C4-2B (cell line): ENCODE results near the gene XPO1.

Experiments
- H3K27ac ChIP-seq: fragments of 450-650 bp; 2 replicates; pipeline ENCODE4 v1.5.1; 2017
- ZFX ChIP-seq: fragments of 450-650 bp; IDR thresholded peaks from 2 replicates; pipeline ENCODE4 v1.6.1; 2017
- TF ChIP-seq, protein P1 (sequence below): fragments of 450-650 bp; conservative IDR thresholded peaks from 2 replicates; pipeline ENCODE4 v1.5.1; 2017; ENCODE audit warnings: mild to moderate bottlenecking

The XPO1 gene

DNA sequence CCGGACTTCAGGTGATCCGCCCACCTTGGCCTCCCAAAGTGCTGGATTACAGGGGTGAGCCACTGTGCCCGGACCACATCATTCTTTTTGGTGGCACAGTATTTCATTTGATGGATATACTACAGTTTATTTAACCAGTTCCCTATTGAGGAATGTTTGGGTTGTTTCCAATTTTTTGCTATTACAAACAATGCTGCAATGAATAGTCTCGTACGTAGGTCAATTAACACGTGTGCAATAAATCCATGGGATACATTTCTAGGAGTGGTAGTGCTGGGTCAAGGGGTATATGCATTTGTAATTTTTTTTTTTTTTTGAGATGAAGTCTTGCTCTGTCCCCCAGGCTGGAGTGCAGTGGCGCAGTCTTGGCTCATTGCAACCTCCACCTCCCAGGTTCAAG lies 28.4 kb upstream of the XPO1 start:
- TF ChIP-seq, protein P1, sequence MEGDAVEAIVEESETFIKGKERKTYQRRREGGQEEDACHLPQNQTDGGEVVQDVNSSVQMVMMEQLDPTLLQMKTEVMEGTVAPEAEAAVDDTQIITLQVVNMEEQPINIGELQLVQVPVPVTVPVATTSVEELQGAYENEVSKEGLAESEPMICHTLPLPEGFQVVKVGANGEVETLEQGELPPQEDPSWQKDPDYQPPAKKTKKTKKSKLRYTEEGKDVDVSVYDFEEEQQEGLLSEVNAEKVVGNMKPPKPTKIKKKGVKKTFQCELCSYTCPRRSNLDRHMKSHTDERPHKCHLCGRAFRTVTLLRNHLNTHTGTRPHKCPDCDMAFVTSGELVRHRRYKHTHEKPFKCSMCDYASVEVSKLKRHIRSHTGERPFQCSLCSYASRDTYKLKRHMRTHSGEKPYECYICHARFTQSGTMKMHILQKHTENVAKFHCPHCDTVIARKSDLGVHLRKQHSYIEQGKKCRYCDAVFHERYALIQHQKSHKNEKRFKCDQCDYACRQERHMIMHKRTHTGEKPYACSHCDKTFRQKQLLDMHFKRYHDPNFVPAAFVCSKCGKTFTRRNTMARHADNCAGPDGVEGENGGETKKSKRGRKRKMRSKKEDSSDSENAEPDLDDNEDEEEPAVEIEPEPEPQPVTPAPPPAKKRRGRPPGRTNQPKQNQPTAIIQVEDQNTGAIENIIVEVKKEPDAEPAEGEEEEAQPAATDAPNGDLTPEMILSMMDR = no peak
- TF ChIP-seq ZFX = no peak
- H3K27ac ChIP-seq = no peak overlapping the region

DNA sequence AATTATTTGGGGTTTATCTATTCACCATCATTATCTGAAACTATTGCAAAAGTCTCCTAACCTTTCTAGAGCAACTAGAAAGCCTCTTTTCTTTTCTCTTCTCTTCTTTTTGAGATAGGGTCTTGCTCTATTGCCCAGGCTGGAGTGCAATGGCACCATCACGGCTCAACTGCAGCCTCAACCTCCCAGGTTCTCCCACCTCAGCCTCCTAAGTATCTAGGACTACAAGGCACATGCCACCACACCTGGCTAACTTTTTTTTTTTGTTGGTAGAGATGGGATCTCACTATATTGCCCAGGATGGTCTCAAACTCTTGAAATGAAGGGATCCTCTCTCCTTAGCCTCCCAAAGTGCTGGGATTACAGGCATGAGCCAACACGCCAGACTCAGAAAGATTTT lies 24.5 kb upstream of the XPO1 start:
- TF ChIP-seq, protein P1 = no peak
- no peak for TF ChIP-seq ZFX
- H3K27ac ChIP-seq = no peak overlapping the region

DNA sequence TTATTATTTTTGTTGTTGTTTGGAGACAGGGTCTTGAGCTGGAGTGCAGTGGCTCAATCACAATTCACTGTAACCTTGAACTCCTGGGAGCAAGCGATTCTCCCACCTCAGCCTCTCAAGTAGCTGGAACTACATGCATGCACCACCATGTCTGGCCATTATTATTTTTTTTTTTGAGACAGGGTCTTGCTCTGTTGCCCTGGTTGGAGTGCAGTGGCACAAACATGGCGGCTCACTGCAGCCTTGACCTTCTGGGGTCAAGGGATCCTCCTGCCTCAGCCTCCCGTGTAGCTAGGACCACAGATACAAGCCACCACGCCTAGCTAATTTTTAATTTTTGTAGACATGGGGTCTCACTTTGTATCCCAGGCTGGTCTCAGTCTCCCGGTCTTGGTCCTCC lies 20.0 kb upstream of the XPO1 start:
- no peak overlapping the region for H3K27ac ChIP-seq
- TF ChIP-seq, protein P1 = no peak
- TF ChIP-seq ZFX = no peak

- TF ChIP-seq, protein P1 = no peak
- TF ChIP-seq ZFX = no peak
- H3K27ac ChIP-seq = no peak overlapping the region
These were observed 19.2 kb upstream of the XPO1 start for GRCh38 chr2:61557381-61557780.

DNA sequence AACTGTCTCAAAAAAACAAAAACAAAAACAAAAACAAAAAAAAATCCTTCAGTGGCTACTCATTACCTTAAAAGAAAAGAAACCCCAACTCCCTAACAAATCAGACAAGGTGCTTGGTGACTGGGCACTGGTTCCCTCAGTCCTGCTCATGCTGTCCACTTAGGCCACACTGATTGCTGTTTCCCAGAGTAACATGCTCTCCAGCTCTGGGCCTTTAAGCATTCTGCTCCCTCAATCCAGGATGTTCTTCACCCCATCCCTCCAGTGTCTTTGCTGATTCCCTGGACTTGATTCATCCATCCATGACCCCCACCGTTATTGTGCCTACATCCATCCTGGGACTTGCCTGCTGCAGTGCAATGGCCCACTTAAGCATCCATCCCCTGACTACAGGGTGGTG lies 16.4 kb upstream of the XPO1 start:
- no peak overlapping the region for H3K27ac ChIP-seq
- TF ChIP-seq, protein P1 = no peak
- no peak for TF ChIP-seq ZFX

GRCh38 chr2:61550375-61551209 lies 12.4 kb upstream of the XPO1 start:
- TF ChIP-seq, protein P1 = no peak
- TF ChIP-seq ZFX = no peak
- H3K27ac ChIP-seq = no peak overlapping the region

- TF ChIP-seq ZFX = no peak
- TF ChIP-seq, protein P1 = no peak
- no peak overlapping the region for H3K27ac ChIP-seq
These were observed 11.4 kb upstream of the XPO1 start for GRCh38 chr2:61549546-61549945.
